Measurements from ENCODE around the gene PLXNA4.

GRCh38 chr7:132424821-132425724, 151.2 kb downstream of the PLXNA4 start:
- TF ChIP-seq, protein P1, sequence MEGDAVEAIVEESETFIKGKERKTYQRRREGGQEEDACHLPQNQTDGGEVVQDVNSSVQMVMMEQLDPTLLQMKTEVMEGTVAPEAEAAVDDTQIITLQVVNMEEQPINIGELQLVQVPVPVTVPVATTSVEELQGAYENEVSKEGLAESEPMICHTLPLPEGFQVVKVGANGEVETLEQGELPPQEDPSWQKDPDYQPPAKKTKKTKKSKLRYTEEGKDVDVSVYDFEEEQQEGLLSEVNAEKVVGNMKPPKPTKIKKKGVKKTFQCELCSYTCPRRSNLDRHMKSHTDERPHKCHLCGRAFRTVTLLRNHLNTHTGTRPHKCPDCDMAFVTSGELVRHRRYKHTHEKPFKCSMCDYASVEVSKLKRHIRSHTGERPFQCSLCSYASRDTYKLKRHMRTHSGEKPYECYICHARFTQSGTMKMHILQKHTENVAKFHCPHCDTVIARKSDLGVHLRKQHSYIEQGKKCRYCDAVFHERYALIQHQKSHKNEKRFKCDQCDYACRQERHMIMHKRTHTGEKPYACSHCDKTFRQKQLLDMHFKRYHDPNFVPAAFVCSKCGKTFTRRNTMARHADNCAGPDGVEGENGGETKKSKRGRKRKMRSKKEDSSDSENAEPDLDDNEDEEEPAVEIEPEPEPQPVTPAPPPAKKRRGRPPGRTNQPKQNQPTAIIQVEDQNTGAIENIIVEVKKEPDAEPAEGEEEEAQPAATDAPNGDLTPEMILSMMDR (IDR thresholded peaks at IDR 0.05; ENCODE audit: low read depth, low read length): no peak
- TF ChIP-seq POLR2A (IDR thresholded peaks at IDR 0.05; ENCODE audit: extremely low read depth, insufficient read length): no peak
- no peak for TF ChIP-seq MYC (IDR thresholded peaks at IDR 0.05; ENCODE audit: low read depth, low read length)
- TF ChIP-seq MAX (IDR thresholded peaks at IDR 0.05; ENCODE audit: low read depth, low read length): no peak
